Fibroblast of the aortic adventitia (primary cell): ENCODE data around the gene CTNNBL1. TPM values are rescaled to one million over a fixed set of nuclear protein-coding genes. Genes with fewer than 3 reads are reported as not detected.

Source experiments
- DNase-seq: peaks from one replicate; pipeline ENCODE4 v3.0.0-alpha.2; 2010; ENCODE audit warnings: low read depth
- H3K4me3 ChIP-seq: 2 replicates; pipeline ENCODE4 v1.5.1; 2011; ENCODE audit warnings: low read depth, mild to moderate bottlenecking, control low read depth, low read length, moderate library complexity
- CTCF ChIP-seq: IDR thresholded peaks from 2 replicates; pipeline ENCODE4 v1.5.1; 2011; ENCODE audit warnings: mild to moderate bottlenecking, low read length, control low read depth, inconsistent platforms; ENCODE audit not compliant: insufficient read depth
- total RNA-seq: library from RNA; depleted of rRNA; stranded (reverse); fragments of >200 nt; gene quantifications from 2 replicates; pipeline ENCODE4 v1.2.3, GENCODE V29; 2012; ENCODE audit warnings: low replicate concordance

The CTNNBL1 gene
- total RNA-seq, 1 donor: 23.1 TPM

- H3K4me3 ChIP-seq: no peak overlapping the region
- DNase-seq: no peak
- TF ChIP-seq CTCF: no peak
Measured at GRCh38 chr20:37729452-37729851, 35.6 kb downstream of the CTNNBL1 start.

GRCh38 chr20:37729909-37730308 is 36.1 kb downstream of the CTNNBL1 start:
- peak; percentile 29 for DNase-seq
- TF ChIP-seq CTCF: no peak

GRCh38 chr20:37733416-37733815 is 39.6 kb downstream of the CTNNBL1 start:
- TF ChIP-seq CTCF: no peak
- H3K4me3 ChIP-seq: no peak overlapping the region
- DNase-seq: no peak

More at GRCh38 chr20:37729909-37730308, 36.1 kb downstream of the CTNNBL1 start:
- no peak overlapping the region for H3K4me3 ChIP-seq

DNA sequence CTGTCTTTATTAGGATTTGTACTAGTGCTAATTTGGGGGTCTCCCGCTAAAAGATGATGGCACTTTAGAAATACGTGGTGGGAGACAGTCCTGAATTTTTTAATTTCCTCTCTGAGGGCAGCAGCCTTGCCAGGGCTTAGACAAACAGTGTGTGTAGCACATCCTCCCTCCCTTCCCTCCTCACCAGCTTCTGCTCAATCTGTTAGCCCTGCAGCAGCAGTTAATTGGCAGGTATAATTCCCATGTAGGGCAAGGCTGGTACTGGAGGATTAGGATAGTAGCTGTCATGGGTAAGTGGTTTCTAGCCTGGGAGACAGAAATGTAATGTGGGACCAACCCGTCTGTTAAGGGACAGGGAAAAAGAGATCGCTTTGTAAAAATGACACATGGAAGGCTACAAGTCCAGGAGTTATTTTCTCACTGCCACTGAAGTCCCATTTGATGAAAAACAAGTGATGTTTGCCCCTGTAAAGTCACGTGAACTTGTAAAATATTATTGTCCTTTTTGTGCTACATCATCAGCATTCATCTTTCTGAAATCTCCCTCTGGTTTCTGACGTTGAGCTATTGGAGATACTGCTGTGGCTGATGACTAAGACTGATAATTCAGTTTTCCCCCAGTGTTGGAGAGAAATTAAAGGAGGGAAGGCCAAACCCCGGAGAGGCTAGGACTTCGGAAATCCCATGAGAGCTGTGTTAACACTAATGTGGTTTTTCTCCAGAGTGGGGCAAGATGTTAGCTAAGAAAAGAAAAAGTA is 40.6 kb downstream of the CTNNBL1 start:
- no peak overlapping the region for H3K4me3 ChIP-seq
- DNase-seq: peak; percentile 95
- TF ChIP-seq CTCF: no peak

GRCh38 chr20:37735541-37735940 is 41.7 kb downstream of the CTNNBL1 start:
- no peak for DNase-seq
- TF ChIP-seq CTCF: no peak
- H3K4me3 ChIP-seq: no peak overlapping the region

DNA sequence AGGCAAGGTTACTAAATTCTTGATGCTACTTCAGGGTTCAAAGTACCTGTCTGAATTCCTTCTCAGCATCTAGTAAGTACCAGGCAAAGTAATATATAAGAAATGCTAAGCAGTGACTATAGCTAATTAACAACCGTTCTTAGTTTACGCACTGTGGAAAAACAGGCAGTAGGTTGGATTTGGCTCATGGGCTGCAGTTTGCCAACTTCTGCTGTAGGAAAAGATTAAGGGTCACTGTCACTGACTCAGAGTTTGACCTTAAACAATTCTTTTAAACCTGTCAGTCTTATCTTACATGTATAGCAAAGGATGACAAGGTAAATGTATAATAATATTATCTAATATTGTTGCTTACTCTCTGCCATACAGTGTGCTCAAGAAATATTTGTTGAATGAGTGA is 42.3 kb downstream of the CTNNBL1 start:
- no peak overlapping the region for H3K4me3 ChIP-seq
- TF ChIP-seq CTCF: no peak
- DNase-seq: no peak

- H3K4me3 ChIP-seq: no peak overlapping the region
- DNase-seq: peak; percentile 43
- TF ChIP-seq CTCF: no peak
Measured at GRCh38 chr20:37737826-37738420, 44.1 kb downstream of the CTNNBL1 start.
